HG03521 (cell line): ENCODE data around the gene LBHD1.
"Not testable (repeated sequence)": the region's sequence is repeated elsewhere in the genome, so short reads cannot be mapped to it uniquely, and the experiment has no call there.

ENCODE experiments used
- ATAC-seq: cut with Tn5 transposase; IDR thresholded peaks from one replicate; pipeline ENCODE4 v1.9.1; 2021; ENCODE audit warnings: mild to moderate bottlenecking, moderate library complexity; ENCODE audit not compliant: unreplicated experiment

The LBHD1 gene

GRCh38 chr11:62671608-62672389 lies at the start of gene LBHD1, which contains the start of gene UQCC3:
TSS of gene LBHD1 (minus strand) at chr11:62672267. CDS start at chr11:62670031, 2,236 bp downstream.
TSS of gene UQCC3 (plus strand) at chr11:62671673. CDS start at chr11:62671746, 73 bp downstream.
- peak; percentile 38 for ATAC-seq

GRCh38 chr11:62719302-62719978 lies 47.4 kb upstream of the LBHD1 start:
- no peak for ATAC-seq

DNA sequence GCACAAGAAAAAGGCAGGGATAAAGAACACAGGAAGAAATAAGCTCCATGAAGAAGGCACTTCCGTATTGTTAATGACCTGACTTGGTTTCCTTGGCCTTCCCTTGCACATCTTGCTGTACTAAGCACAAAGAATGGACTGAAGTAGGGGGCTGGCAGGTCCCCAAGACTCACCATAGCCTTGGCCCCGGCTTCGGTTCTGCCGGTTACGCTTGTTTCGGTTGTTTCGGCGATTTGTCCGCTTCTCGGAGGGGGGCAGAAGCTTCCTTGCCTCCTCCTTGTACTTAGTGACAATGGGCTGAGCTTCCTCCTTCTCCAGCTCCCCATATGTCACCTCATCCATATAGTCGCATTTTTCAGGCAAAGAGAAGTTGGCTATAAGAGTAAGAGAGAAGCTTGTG lies 44.7 kb upstream of the LBHD1 start:
- ATAC-seq: no peak

GRCh38 chr11:62716206-62716605 lies 44.1 kb upstream of the LBHD1 start:
- no peak for ATAC-seq

DNA sequence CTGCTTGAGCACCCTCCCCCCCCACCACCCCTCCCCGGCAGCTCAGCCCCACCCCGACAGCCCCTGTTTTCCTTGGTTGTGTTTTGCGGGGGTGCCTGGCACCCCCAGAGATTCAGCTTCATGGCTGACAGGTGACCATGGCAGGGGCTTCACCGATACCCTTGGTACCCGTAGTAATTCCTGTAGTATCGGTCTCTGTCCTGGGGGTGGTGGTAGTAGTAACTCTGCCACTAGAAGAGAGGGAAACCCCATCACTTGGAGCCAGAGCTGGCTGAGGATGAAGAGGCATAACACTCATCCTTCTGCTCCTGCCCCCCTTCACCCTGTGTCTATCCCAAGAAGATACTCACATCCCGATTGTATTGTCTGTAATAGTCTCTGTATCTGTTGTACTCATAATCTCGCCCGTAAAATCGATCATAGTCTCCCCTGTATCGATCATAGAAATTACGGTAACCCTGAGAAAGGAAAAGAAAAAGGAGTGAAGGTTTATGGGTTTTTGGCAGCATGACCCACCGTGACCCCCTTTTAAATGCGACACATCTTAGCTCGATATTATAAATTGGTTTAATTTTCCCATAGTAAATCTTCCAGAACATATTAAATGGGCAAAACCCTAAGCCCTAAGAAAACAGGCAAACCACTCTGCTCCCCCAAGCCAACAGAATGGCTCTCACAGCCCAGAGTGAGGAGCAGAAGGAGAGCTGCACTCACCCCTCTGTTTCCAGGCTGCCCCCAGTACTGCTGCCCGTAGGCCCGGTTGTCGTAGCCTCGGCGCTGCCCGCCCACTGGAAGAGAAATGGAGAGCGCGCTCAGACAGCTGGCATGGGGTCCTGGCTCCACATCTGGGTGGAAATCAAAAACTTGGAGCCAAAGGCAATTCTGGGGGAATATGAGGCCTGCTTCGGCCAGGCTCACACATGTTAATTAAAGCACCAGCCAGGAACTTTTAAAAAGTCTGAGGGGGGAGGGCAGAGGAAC lies 43.4 kb upstream of the LBHD1 start:
- no peak for ATAC-seq

DNA sequence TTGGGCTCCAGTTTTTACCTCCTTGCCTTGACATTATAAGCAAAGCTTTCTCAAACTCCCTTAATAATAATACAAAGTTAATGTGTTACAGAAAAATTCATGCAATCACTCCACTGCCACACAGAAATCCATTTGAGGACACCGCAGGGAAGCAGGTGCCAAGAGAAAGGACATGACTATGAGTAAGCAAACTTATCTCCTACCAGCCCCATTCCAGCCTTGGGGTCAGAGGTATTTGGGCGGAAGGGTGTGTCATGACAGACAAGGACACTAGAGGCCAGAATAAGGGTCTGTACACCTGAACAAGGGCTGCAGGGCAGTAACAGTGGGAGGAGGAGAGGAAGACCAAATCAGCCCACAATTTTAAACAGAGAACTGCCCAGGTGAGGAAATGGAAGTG lies 41.3 kb upstream of the LBHD1 start:
- no peak for ATAC-seq

DNA sequence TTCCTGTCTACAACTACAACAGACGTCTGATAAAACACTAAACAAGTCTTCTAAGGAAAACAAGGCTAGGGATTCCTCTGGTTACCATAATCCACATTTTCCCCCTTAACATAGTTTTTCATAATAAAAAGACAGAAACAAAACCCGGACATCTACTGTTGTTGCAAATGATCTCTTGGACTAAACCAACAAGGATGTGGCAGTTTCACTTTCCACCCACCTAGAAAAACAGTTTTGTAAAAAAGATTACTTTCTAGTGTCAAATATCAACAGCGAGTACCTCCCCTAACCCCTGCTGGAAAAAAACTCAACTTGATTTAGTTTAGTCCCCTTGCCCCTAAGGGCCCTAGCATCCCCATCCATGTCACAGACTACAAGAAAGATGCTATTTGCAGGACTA lies 40.8 kb upstream of the LBHD1 start:
- ATAC-seq: no peak

- ATAC-seq: no peak
Measured at GRCh38 chr11:62712276-62712812, 40.3 kb upstream of the LBHD1 start.

- ATAC-seq: no peak
Measured at GRCh38 chr11:62710001-62710345, 37.9 kb upstream of the LBHD1 start.

- peak; percentile 73 for ATAC-seq
Measured at GRCh38 chr11:62709247-62710000, 37.4 kb upstream of the LBHD1 start.

GRCh38 chr11:62708793-62709192 lies 36.7 kb upstream of the LBHD1 start:
- no peak for ATAC-seq

DNA sequence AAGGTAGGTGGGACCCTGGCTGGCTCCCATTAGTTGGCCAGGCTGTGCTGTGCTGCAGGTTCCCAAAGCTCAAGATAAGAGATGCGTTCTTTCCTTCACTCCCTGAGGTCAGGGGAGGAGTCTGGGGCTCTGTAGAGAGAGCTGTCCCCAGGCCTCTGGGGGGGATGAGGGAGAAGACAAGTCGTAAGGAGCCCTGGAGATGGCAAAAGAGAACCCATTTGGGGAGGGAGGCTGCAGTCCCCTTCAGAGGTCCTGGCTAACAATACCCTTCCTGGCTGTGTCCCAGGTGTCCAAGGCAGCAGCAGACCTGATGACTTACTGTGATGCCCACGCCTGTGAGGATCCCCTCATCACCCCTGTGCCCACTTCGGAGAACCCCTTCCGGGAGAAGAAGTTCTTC lies 36.3 kb upstream of the LBHD1 start:
- ATAC-seq: no peak

GRCh38 chr11:62707277-62707861 lies 35.3 kb upstream of the LBHD1 start, which contains the start of the genes BSCL2 and GNG3:
TSS of gene BSCL2 (minus strand) at chr11:62707424. CDS start at chr11:62707195, 229 bp downstream.
TSS of gene GNG3 (plus strand) at chr11:62707676. CDS start at chr11:62708296, 620 bp downstream.
- ATAC-seq: no peak

GRCh38 chr11:62706850-62707247 lies 34.8 kb upstream of the LBHD1 start:
- no peak for ATAC-seq

GRCh38 chr11:62705880-62706849 lies 34.1 kb upstream of the LBHD1 start:
- peak; percentile 56 for ATAC-seq

- no peak for ATAC-seq
Measured at GRCh38 chr11:62705413-62705812, 33.3 kb upstream of the LBHD1 start.

DNA sequence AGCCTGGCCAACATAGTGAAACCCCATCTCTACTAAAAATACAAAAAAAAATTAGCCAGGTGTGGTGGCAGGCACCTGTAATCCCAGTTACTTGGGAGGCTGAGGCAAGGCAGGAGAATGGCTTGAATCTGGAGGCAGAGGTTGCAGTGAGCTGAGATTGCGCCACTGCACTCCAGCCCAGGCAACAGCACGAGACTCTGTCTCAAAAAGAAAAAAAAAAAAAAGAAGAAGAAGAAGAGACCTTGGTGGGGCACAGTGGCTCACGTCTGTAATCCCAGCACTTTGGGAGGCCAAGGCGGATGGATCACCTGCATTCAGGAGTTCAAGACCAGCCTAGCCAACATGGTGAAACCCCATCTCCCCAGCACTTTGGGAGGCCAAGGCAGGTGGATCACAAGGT lies 31.9 kb upstream of the LBHD1 start:
- ATAC-seq: not testable (repeated sequence)

- ATAC-seq: no peak
Measured at GRCh38 chr11:62702246-62702645, 30.2 kb upstream of the LBHD1 start.
